Measurements from ENCODE around the gene IL3.

- TF ChIP-seq POLR2A (IDR thresholded peaks at IDR 0.05) (no peak), CTCF (IDR thresholded peaks at IDR 0.05 in 4 of 5, conservative IDR thresholded peaks at IDR 0.05 in 1 of 5) (no peak)
Measured at GRCh38 chr5:132110930-132111329, 50.5 kb downstream of the IL3 start.

Measured in gastrocnemius medialis (tissue), 4 donors.